Measurements from ENCODE around the gene PHLDB2.

- no peak for TF ChIP-seq POLR2A (IDR thresholded peaks at IDR 0.05)
- TF ChIP-seq CTCF (IDR thresholded peaks at IDR 0.05): no peak
Observed at GRCh38 chr3:111976254-111976653, 117.2 kb downstream of the PHLDB2 start.

Data from upper lobe of left lung (tissue), 4 donors.